ENCODE results near the gene BBLN. TPM values are rescaled to one million over a fixed set of nuclear protein-coding genes. Genes with fewer than 3 reads are reported as not detected.

BBLN gene
- total RNA-seq, 1 experiment from 2014 or later: 154 TPM

DNA sequence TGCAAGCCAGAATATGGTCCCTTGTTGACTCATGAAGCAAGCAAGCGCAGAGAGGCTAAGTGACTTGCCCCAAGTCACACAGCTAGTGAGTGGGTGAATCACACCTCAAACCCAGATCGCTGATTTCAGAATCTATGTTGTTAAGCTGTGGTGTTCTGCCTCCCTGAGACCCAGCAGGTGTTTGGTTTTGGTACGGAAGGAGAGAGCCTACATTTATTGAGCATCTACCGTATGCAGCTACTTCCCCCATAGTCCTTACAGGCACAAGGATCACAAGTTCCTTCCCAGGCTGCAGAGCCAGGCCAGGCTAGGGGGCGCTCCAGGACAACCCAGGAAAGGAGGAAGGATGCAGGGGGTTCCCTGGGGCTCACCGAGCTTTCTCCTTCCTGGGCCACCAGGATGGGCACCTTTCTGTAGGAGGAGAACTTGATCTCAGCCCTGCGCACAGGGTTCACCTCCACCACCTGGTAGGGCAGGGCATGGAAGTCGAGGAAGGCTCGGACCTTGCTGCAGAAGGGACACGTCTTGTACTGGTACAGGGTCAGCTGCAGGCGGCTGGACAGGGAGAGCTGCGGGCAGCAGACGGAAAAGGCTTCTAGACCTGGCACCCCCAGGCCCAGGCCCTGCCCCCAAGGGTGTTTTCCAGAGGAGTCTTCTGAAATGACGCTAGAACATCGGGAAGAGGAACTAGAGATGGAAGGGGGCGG is 35.0 kb upstream of the BBLN start:
- Histone ChIP-seq H3K9me3 (ENCODE audit: insufficient read depth, low read depth) (no peaks in the 10 kb centered on the region), H3K4me2 (peak overlapping the region; percentile 91; the same call in 1 of the 2 replicates), H3K27me3 (ENCODE audit: insufficient read depth, low read depth) (no peaks in the 10 kb centered on the region), H3K36me3 (ENCODE audit: low read depth) (no peaks in the 10 kb centered on the region), H3K27ac (no peak overlapping the region), H4K20me1 (ENCODE audit: insufficient read depth) (peaks cover 19% of the 10 kb centered on the region), H2AFZ (no peak overlapping the region), H3K4me1 (replicated peaks; ENCODE audit: insufficient read depth) (peaks cover 22% of the 10 kb centered on the region), H3K79me2 (ENCODE audit: low read depth) (peaks cover 42% of the 10 kb centered on the region), H3F3A (ENCODE audit: insufficient read depth, low read depth) (peaks cover 15% of the 10 kb centered on the region; the same call in 1 of the 2 replicates), H3K9me2 (ENCODE audit: insufficient read depth) (no peaks in the 10 kb centered on the region), H3K4me3 (no peak overlapping the region; the same call in 1 of the 2 replicates)
- DNase-seq: peak; percentile 58 to 85
- ChIA-PET CTCF (interaction anchor here (0.6 to 1.5 kb wide), 8 partner anchors 14 to 286 kb away, joined by 3 to 9 read pairs (median 3); no protein-coding TSS in a partner anchor), POLR2A (ENCODE audit: unreplicated experiment) (interaction anchor here (0.6 to 1.1 kb wide), 3 partner anchors 35 to 226 kb away, joined by 3 to 11 read pairs (median 5); partner anchors contain the start of gene BBLN)
- intact Hi-C loops (cut with micrococcal nuclease; ENCODE audit: unreplicated experiment): loop anchor here (2.0 to 5.0 kb wide), 4 partner anchors 130 to 427 kb away; partner anchors contain the start of genes GOLGA2, SLC27A4, SPTAN1 and SWI5
- no TSS peak for BruUV-seq (replicated peaks)
- TF ChIP-seq EZH2 (IDR thresholded peaks at IDR 0.05; ENCODE audit: low read depth): no peak
- TF ChIP-seq, protein P1, sequence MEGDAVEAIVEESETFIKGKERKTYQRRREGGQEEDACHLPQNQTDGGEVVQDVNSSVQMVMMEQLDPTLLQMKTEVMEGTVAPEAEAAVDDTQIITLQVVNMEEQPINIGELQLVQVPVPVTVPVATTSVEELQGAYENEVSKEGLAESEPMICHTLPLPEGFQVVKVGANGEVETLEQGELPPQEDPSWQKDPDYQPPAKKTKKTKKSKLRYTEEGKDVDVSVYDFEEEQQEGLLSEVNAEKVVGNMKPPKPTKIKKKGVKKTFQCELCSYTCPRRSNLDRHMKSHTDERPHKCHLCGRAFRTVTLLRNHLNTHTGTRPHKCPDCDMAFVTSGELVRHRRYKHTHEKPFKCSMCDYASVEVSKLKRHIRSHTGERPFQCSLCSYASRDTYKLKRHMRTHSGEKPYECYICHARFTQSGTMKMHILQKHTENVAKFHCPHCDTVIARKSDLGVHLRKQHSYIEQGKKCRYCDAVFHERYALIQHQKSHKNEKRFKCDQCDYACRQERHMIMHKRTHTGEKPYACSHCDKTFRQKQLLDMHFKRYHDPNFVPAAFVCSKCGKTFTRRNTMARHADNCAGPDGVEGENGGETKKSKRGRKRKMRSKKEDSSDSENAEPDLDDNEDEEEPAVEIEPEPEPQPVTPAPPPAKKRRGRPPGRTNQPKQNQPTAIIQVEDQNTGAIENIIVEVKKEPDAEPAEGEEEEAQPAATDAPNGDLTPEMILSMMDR (conservative IDR thresholded peaks at IDR 0.05): peak; percentile 83

DNA sequence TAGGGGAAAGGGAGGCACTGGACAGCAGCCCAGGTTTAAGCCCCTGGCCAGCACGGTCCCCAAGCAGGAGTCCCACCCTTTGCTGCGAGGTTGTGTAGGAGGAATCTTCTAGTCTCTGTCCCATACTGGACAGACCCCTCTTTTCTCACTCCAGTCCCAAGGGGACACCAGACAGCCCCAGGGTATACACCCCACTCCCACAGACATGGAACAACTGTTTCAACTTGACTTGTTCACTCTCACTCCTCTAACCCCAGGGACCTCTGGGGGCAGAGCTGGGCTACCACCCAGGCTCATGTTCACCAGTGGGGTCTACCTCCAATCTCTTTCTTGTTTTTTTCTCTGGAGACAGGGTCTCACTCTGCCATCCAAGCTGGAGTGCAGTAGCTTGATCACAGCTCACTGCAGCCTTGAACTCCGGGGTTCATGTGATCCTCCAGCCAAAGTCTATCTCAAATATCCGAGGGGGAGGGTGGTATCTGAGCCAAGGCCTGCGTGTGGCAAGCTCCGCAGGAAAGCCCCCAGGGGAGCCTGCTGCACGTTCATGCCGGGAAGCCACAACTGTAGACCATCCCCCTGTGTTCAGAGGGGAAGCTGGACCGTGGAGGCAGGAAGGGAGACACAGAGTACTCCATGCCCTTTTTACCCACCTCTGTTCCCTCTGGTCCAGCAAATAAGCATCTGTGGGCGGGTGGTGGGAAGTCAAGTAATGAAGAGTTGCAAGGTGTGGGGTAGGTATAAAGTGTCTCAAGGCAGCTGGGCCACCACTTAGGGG is 34.3 kb upstream of the BBLN start:
- peaks cover 42% of the 10 kb centered on the region for H3K79me2 ChIP-seq (ENCODE audit: low read depth)
- ChIA-PET POLR2A (ENCODE audit: unreplicated experiment) (interaction anchor here (1.1 kb wide), 1 partner anchor 34 kb away, joined by 3 read pairs; the partner anchor contains the start of gene BBLN), CTCF (interaction anchor here (0.6 to 1.5 kb wide), 5 partner anchors 15 to 385 kb away, joined by 3 to 9 read pairs (median 3); no protein-coding TSS in a partner anchor)
- no peaks in the 10 kb centered on the region for H3K36me3 ChIP-seq (ENCODE audit: low read depth)
- H3K9me2 ChIP-seq (ENCODE audit: insufficient read depth): no peaks in the 10 kb centered on the region
- no peak overlapping the region for H3K27ac ChIP-seq
- peak overlapping the region; percentile 86; the same call in 1 of the 2 replicates for H3K4me3 ChIP-seq
- no TSS peak for BruUV-seq (replicated peaks)
- peaks cover 22% of the 10 kb centered on the region for H3K4me1 ChIP-seq (replicated peaks; ENCODE audit: insufficient read depth)
- H3K27me3 ChIP-seq (ENCODE audit: insufficient read depth, low read depth): no peaks in the 10 kb centered on the region
- intact Hi-C loops (cut with micrococcal nuclease; ENCODE audit: unreplicated experiment): loop anchor here (2.0 to 5.0 kb wide), 4 partner anchors 129 to 427 kb away; partner anchors contain the start of genes GOLGA2, SLC27A4, SPTAN1 and SWI5
- H3K4me2 ChIP-seq: peak overlapping the region; percentile 91
- TF ChIP-seq, protein P1 (conservative IDR thresholded peaks at IDR 0.05): no peak
- no peak for TF ChIP-seq EZH2 (IDR thresholded peaks at IDR 0.05; ENCODE audit: low read depth)
- H3F3A ChIP-seq (ENCODE audit: insufficient read depth, low read depth): peaks cover 13% of the 10 kb centered on the region; the same call in 1 of the 2 replicates
- H4K20me1 ChIP-seq (ENCODE audit: insufficient read depth): peaks cover 16% of the 10 kb centered on the region
- no peak overlapping the region for H2AFZ ChIP-seq
- H3K9me3 ChIP-seq (ENCODE audit: insufficient read depth, low read depth): no peaks in the 10 kb centered on the region
- DNase-seq: no peak

DNA sequence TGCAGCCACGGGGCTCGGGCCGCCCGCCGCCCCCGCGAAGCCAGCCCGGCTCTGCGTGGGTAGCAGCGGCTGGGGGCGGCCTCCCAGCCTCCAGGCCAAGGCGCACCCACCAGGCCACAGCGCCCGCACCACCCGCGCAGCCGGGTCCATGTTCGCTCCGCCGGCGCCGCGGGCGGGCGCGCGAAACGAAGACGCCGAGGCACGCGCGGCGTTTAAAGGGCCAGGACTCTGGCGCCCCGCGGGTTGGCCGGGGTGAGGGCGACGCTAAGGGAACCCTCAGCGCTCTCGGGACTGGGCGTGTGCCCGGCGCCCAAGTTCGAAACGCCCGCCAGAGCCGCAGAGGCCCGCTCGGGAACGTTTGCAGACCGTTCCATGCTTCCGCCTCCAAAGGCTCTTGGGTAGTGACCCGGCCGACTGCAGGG is 32.5 kb upstream of the BBLN start, which contains the start of gene PTGES2:
PTGES2 (minus strand) TSS at position 162 of the 422 bp plus-strand sequence; CDS start at position 150, 12 bp downstream.
- peak; percentile 59 to 85 for DNase-seq
- intact Hi-C loops (cut with micrococcal nuclease; ENCODE audit: unreplicated experiment): loop anchor here (5.0 kb wide), 3 partner anchors 150 to 425 kb away; partner anchors contain the start of genes GOLGA2, SLC27A4, SPTAN1 and SWI5
- no TSS peak for BruUV-seq (replicated peaks)

More for the DNA sequence above, 32.5 kb upstream of the BBLN start, which contains the start of gene PTGES2:
- peak within 1 kb of the TSS; percentile 86 for H3K4me3 ChIP-seq
- peak within 1 kb of the TSS; percentile 66 for H3K27ac ChIP-seq
- no peaks in the 10 kb centered on the region for H3K27me3 ChIP-seq (ENCODE audit: insufficient read depth, low read depth)
- no peaks in the 10 kb centered on the region for H3K36me3 ChIP-seq (ENCODE audit: low read depth)
- peaks cover 13% of the 10 kb centered on the region; the same call in 1 of the 2 replicates for H3F3A ChIP-seq (ENCODE audit: insufficient read depth, low read depth)
- H3K9me2 ChIP-seq (ENCODE audit: insufficient read depth): no peaks in the 10 kb centered on the region
- peaks cover 16% of the 10 kb centered on the region for H4K20me1 ChIP-seq (ENCODE audit: insufficient read depth)
- TF ChIP-seq EZH2 (IDR thresholded peaks at IDR 0.05; ENCODE audit: low read depth): no peak
- TF ChIP-seq, protein P1 (conservative IDR thresholded peaks at IDR 0.05): no peak
- ChIA-PET CTCF (interaction anchor here (0.7 kb wide), 1 partner anchor 9 kb away, joined by 10 read pairs; no protein-coding TSS in a partner anchor), POLR2A (ENCODE audit: unreplicated experiment) (interaction anchor here (1.1 kb wide), 1 partner anchor 9 kb away, joined by 4 read pairs; no protein-coding TSS in a partner anchor)
- no peaks in the 10 kb centered on the region for H3K9me3 ChIP-seq (ENCODE audit: insufficient read depth, low read depth)
- peak within 1 kb of the TSS; percentile 94 for H2AFZ ChIP-seq
- H3K79me2 ChIP-seq (ENCODE audit: low read depth): peaks cover 42% of the 10 kb centered on the region
- H3K4me2 ChIP-seq: peak within 1 kb of the TSS; percentile 91
- peaks cover 22% of the 10 kb centered on the region for H3K4me1 ChIP-seq (replicated peaks; ENCODE audit: insufficient read depth)

All from PC-9 (cell line).